ENCODE measurements around the gene NRL.

Gene NRL

DNA sequence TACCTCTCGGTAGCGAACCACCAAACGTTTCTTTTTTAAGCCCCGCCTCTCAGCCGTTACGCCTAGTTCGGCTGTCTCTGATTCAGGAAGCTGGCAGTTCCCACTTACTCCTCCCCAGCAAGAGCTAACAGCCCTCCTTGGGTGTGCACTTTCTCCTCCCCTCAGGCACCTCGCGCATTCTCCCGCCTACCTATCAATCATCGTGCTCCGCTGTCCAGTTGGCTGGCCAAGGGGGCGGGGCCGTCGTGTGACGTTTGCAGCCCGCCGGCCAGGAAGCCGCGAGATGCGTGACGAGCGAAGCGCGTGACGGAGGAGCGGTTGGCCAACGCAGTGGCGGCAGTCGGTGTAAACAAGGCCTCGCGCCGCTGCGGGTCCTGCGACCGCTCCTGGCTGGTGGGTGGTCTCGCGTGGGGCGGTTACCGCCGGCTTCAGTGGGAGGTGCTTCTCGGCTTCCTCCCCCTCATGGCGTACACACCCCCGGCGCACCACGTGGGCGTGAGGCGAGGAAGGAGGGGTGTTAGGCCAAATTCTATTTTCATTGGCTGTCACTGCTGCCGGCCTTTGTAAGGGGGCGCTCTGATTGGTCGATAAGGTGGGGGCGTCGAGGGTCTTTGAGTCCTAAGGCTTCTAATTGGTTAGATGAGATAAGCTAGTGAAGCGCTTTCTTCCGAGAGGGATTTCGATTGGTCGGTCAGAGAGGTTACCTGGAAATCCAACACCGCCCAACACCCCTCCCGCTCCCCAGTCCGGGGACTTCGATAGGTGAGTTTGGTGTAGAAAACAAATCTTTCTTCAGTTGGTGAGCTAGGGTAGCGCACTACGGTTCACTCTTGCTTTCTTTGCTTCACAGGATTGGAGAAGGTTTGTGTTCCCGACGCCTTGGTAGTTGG lies at the start of gene NRL, which contains the start of gene DCAF11:
NRL (minus strand) TSS at position 418 of the 890 bp plus-strand sequence. CDS start 32,101 bp downstream, outside the sequence.
DCAF11 (plus strand) TSS at position 246 of the 890 bp plus-strand sequence. CDS start 818 bp downstream, outside the sequence.
- Mint-ChIP-seq H3K27me3 (ENCODE audit: low read depth) (no peaks in the 10 kb centered on the region), H3K9me3 (no peaks in the 10 kb centered on the region), H3K4me3 (peak within 1 kb of the TSS; percentile 96 to 99 (median 99)), H3K4me1 (peaks cover 20% of the 10 kb centered on the region), H3K27ac (peak within 1 kb of the TSS; percentile 100), H3K36me3 (ENCODE audit: low read depth) (peaks cover 35% of the 10 kb centered on the region)
- TF ChIP-seq, protein P1, sequence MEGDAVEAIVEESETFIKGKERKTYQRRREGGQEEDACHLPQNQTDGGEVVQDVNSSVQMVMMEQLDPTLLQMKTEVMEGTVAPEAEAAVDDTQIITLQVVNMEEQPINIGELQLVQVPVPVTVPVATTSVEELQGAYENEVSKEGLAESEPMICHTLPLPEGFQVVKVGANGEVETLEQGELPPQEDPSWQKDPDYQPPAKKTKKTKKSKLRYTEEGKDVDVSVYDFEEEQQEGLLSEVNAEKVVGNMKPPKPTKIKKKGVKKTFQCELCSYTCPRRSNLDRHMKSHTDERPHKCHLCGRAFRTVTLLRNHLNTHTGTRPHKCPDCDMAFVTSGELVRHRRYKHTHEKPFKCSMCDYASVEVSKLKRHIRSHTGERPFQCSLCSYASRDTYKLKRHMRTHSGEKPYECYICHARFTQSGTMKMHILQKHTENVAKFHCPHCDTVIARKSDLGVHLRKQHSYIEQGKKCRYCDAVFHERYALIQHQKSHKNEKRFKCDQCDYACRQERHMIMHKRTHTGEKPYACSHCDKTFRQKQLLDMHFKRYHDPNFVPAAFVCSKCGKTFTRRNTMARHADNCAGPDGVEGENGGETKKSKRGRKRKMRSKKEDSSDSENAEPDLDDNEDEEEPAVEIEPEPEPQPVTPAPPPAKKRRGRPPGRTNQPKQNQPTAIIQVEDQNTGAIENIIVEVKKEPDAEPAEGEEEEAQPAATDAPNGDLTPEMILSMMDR (IDR thresholded peaks at IDR 0.05; ENCODE audit: unreplicated experiment in 3 of 3) = no peak

DNA sequence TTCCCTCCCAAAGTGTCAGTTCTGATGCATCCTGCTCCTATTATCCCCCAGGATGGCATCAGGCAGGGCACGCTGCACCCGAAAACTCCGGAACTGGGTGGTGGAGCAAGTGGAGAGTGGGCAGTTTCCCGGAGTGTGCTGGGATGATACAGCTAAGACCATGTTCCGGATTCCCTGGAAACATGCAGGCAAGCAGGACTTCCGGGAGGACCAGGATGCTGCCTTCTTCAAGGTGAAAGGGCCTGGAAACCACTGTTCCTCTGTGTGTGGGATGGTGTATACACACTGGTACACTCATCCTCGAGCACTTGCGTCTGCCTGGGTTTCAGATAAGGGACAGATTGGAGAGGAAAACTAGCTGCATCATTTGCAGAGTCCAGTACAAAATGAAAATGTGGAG lies 47.3 kb upstream of the NRL start:
- peaks cover 16% of the 10 kb centered on the region for H3K4me1 Mint-ChIP-seq
- H3K27ac Mint-ChIP-seq = peak overlapping the region; percentile 90 to 96 (median 96)
- H3K9me3 Mint-ChIP-seq = no peaks in the 10 kb centered on the region
- no peaks in the 10 kb centered on the region for H3K27me3 Mint-ChIP-seq (ENCODE audit: low read depth)
- TF ChIP-seq, protein P1 (IDR thresholded peaks at IDR 0.05; ENCODE audit: unreplicated experiment in 3 of 3) = no peak
- H3K36me3 Mint-ChIP-seq (ENCODE audit: low read depth) = peaks cover 60% of the 10 kb centered on the region
- H3K4me3 Mint-ChIP-seq = peak overlapping the region; percentile 91 to 96 (median 93)

DNA sequence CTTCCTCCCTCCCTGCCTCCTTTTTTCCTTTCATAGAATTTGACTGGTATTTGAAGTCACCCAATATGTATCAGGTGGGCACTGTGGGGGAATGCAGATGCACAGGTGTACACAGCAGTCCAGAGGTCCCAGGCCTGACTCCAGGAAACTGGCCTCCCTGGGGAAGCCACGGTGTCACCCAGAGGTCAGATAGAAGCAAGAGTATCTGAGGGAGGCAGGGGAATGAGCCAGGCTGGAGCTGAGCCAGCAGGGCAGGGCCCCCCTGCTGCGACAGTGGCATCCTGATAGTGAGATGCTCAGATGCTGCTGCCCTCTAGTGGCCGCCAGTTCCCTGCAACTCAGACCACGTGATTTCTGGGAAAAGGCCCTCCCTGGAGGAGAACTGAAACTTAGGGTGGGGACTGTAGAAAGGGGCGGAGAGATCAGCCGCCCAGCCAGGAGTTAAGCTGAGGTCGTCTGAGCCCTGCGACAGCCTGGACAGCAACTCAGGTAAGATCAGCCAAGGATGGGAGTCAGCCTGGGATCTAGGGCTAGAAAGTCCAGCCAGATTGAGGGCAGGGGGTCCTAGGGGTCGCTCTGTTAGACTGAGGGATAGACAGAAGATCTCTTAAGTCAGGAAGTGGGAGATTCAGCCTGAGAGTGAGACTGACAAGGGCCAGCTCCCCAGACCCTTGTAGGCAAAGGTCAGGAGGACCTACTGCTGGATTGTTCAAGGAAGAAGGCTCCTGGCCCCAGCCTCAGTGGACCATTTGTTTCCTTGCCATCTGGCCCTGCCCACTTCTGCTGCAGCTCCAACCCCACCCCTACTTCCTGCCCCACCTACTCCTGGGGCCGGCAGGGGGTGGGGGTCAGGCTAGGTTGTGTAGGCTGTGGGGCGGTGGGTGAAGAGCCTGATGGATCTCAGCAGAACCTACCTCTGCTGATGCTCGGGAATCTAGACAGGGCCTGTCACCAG lies 46.4 kb upstream of the NRL start, which contains the start of gene IRF9:
IRF9 (plus strand) TSS at position 416 of the 955 bp plus-strand sequence. CDS start 880 bp downstream, outside the sequence.
- Mint-ChIP-seq H3K4me1 (peaks cover 16% of the 10 kb centered on the region), H3K36me3 (ENCODE audit: low read depth) (peaks cover 57% of the 10 kb centered on the region), H3K27me3 (ENCODE audit: low read depth) (no peaks in the 10 kb centered on the region), H3K9me3 (no peaks in the 10 kb centered on the region), H3K4me3 (peak within 1 kb of the TSS; percentile 91 to 96 (median 93)), H3K27ac (peak within 1 kb of the TSS; percentile 90 to 96 (median 96))
- TF ChIP-seq, protein P1 (IDR thresholded peaks at IDR 0.05; ENCODE audit: unreplicated experiment in 3 of 3) = peak; percentile 94 to 96 (median 95)

DNA sequence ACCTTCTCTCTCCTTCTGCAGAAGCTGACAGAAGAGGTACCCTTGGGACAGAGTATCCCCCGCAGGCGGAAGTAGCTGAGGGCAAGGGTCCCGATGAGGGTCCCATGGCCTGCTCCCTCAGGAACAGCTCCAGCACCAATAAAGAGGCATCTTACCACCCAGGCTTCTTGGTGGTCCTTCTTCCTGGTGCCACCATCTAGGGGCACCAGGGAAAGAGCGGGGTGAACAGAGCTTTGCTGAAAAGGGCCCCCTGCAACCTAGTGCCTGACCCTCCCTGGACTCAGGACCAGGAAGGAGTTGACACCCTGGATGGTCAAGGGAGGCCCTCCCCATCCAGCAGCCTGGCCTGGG lies 45.7 kb upstream of the NRL start:
- no peaks in the 10 kb centered on the region for H3K27me3 Mint-ChIP-seq (ENCODE audit: low read depth)
- H3K9me3 Mint-ChIP-seq = no peaks in the 10 kb centered on the region
- peak overlapping the region; percentile 46 to 96 (median 90) for H3K27ac Mint-ChIP-seq
- peak overlapping the region; percentile 21 to 93 (median 55) for H3K4me3 Mint-ChIP-seq
- TF ChIP-seq, protein P1 (IDR thresholded peaks at IDR 0.05; ENCODE audit: unreplicated experiment in 3 of 3) = no peak
- H3K4me1 Mint-ChIP-seq = peaks cover 16% of the 10 kb centered on the region
- peaks cover 57% of the 10 kb centered on the region for H3K36me3 Mint-ChIP-seq (ENCODE audit: low read depth)

DNA sequence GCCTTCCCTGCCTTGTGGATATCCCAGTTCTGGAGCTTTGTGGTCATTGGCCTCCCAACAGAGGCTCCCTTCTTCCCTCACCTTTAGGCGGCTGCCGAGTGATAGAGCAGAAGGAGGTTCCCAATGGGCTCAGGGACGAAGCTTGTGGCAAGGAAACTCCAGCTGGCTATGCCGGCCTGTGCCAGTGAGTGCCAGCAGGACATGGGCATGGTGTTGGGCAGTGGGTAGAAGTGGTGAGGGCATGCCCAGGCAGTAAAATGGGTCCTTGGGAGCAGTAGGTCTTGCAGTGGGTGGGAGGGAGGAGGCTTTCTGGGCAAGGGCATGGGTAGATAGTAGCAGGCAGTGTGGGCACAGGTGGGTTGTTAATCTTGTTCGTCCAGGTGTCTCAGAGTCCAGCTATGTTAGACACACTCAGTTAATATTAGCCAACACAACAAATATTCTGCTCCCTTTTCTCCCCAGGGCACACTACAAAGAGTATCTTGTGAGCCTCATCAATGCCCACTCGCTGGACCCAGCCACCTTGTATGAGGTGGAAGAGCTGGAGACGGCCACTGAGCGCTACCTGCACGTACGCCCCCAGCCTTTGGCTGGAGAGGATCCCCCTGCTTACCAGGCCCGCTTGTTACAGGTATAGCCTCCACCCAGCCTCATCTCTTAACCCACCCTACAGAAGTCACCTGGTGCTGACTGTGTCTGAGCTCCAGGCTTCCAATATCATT lies 45.2 kb upstream of the NRL start:
- Mint-ChIP-seq H3K4me1 (peaks cover 16% of the 10 kb centered on the region), H3K4me3 (peak overlapping the region; percentile 21 to 55 (median 55)), H3K9me3 (no peaks in the 10 kb centered on the region), H3K36me3 (ENCODE audit: low read depth) (peaks cover 57% of the 10 kb centered on the region), H3K27me3 (ENCODE audit: low read depth) (no peaks in the 10 kb centered on the region), H3K27ac (peak overlapping the region in 1 of 3 experiments; percentile 46)
- TF ChIP-seq, protein P1 (IDR thresholded peaks at IDR 0.05; ENCODE audit: unreplicated experiment in 3 of 3) = no peak

All from nephron (organoid).